Panc1 (cell line): Measurements from ENCODE around the gene ARFGAP1. TPM values are rescaled to one million over a fixed set of nuclear protein-coding genes. Genes with fewer than 3 reads are reported as not detected.
"Not testable (repeated sequence)": the region's sequence is repeated elsewhere in the genome, so short reads cannot be mapped to it uniquely, and the experiment has no call there.

Experiments
- ATAC-seq: fragments of 200-7000 bp; cut with Tn5 transposase; 2 replicates; pipeline ENCODE4 v1.9.1; 2020; ENCODE audit warnings: mild to moderate bottlenecking, moderate library complexity
- BruUV-seq: library from RNA; stranded (reverse); fragments of 400-500 nt; replicated peaks from 2 replicates; lab custom pipeline; 2021; lab: Mats Ljungman, UMichigan
- CTCF ChIA-PET: fragments of 300-600 bp; sonication (Branson Sonifier 250); formaldehyde crosslinking; loops from one replicate; lab custom pipeline; 2022; ENCODE audit warnings: antibody characterized with exemption; lab: Charles Lee
- POLR2A ChIA-PET: fragments of 300-600 bp; sonication (Branson Sonifier 250); formaldehyde crosslinking; loops from one replicate; lab custom pipeline; 2022; ENCODE audit warnings: antibody characterized with exemption; lab: Charles Lee
- DNase-seq: peaks from one replicate; pipeline ENCODE4 v3.0.0-alpha.2; 2010; ENCODE audit warnings: low read depth, low spot score
- H3K27ac ChIP-seq: 2 replicates; pipeline ENCODE4 v1.5.1; 2011; ENCODE audit warnings: mild to moderate bottlenecking, low read length, inconsistent platforms
- H3K27me3 ChIP-seq: fragments of 200-500 bp; sonication (Bioruptor generic); 2 replicates; pipeline ENCODE4 v1.6.0; 2014; ENCODE audit warnings: low read length, inconsistent platforms; ENCODE audit not compliant: control insufficient read depth, insufficient read depth
- H3K36me3 ChIP-seq: fragments of 200-500 bp; sonication (Bioruptor generic); 2 replicates; pipeline ENCODE4 v1.5.1; 2014; ENCODE audit warnings: inconsistent platforms, mild to moderate bottlenecking, low read length, moderate library complexity; ENCODE audit not compliant: control insufficient read depth, insufficient read depth
- H3K4me1 ChIP-seq: 2 replicates; pipeline ENCODE4 v1.5.1; 2011; ENCODE audit warnings: inconsistent platforms, mild to moderate bottlenecking, low read length, moderate library complexity; ENCODE audit not compliant: control insufficient read depth, insufficient read depth
- H3K4me3 ChIP-seq, 2 experiments: 2 replicates each; pipeline ENCODE4 v1.5.1; 2011 to 2012; ENCODE audit warnings: low read depth in 2 of 2, low read length in 2 of 2, mild to moderate bottlenecking in 2 of 2, inconsistent platforms in 1 of 2, moderate library complexity in 1 of 2
- H3K9me3 ChIP-seq: fragments of 200-500 bp; sonication (Bioruptor generic); 2 replicates; pipeline ENCODE4 v1.5.1; 2014; ENCODE audit warnings: low read depth, mild to moderate bottlenecking, inconsistent platforms, low read length, moderate library complexity; ENCODE audit not compliant: control insufficient read depth, insufficient read depth
- CTCF ChIP-seq: fragments of 450-650 bp; IDR thresholded peaks from 2 replicates; pipeline ENCODE4 v1.5.1; 2017; ENCODE audit warnings: mild to moderate bottlenecking
- POLR2AphosphoS5 ChIP-seq: IDR thresholded peaks from 2 replicates; pipeline ENCODE4 v1.6.1; 2012; ENCODE audit warnings: mild to moderate bottlenecking, low read depth, low read length, moderate library complexity
- REST ChIP-seq, 2 experiments: IDR thresholded peaks; 2 replicates each; pipeline ENCODE4 v1.6.1; 2011 to 2012; ENCODE audit warnings: low read depth in 2 of 2, control low read depth in 1 of 2, low read length in 1 of 2, mild to moderate bottlenecking in 1 of 2, moderate library complexity in 1 of 2; ENCODE audit not compliant: insufficient read depth in 1 of 2
- SIN3A ChIP-seq: IDR thresholded peaks from 2 replicates; pipeline ENCODE4 v1.6.1; 2012; ENCODE audit warnings: low read depth, mild to moderate bottlenecking, low read length, moderate library complexity, borderline replicate concordance; ENCODE audit not compliant: insufficient read depth
- TCF7L2 ChIP-seq: IDR thresholded peaks from 2 replicates; pipeline ENCODE4 v1.6.1; 2011; ENCODE audit warnings: mild to moderate bottlenecking, low read depth, low read length, inconsistent platforms
- in situ Hi-C: cut with HindIII; loops from 2 replicates; pipeline ENCODE4 v1.10.0; 2016; ENCODE audit warnings: low sequenced_read_pairs, low pct_unique_long_range_greater_than_20kb
- intact Hi-C: fragments of 100-400 bp; cut with micrococcal nuclease; formaldehyde crosslinking; loops from one replicate; pipeline ENCODE4 v1.10.0; 2022; ENCODE audit not compliant: unreplicated experiment
- total RNA-seq: library from RNA; stranded (reverse); gene quantifications from one replicate; pipeline ENCODE4 v1.2.1, GENCODE V29; 2021; ENCODE audit not compliant: unreplicated experiment

Gene ARFGAP1
- total RNA-seq, 1 experiment from 2014 or later, result 110 TPM

DNA sequence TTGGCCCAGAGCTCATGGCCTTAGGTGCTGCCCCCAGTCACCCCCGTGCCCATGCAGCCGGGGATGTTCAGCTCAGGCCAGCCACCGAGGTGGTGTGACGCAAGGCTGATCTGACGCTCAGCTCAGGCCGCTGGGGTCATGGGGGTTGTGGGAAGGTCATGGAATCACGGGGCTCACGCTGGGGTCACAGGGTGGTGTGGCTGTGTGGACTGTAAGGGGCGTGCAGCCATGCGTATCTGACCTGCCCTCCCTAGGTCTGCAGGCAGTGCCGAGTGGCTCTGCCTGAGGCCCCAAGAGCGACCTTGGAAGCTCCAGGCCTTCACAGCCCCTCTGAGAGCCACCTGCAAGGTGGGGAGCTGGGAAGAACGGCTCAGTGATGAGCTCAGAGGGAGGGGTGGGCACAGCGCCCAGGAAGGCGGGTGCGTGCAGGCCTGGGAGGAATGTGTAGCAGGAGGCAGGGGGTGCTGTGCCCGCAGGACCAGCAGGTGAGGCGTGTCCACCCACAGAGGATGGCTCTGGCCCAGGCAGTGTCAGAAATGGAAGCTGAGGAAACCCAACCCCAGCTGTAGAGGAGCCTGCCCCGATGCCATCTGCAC lies 60.7 kb downstream of the ARFGAP1 start:
- intact Hi-C loops, result no loop called here
- H3K4me3 ChIP-seq, result no peak overlapping the region
- no peak for ATAC-seq
- no peak overlapping the region for H3K27ac ChIP-seq
- ChIA-PET CTCF (no interaction called here), POLR2A (no interaction called here)
- in situ Hi-C loops, result no loop called here
- no peak for DNase-seq
- no peak for TF ChIP-seq TCF7L2
- no peak for TF ChIP-seq POLR2AphosphoS5
- TF ChIP-seq REST (IDR thresholded peaks at IDR 0.05; ENCODE audit: insufficient read depth in 1 of 2, low read depth in 2 of 2, low read length in 1 of 2), result no peak
- no peak for TF ChIP-seq SIN3A
- TF ChIP-seq CTCF, result no peak
- no TSS peak for BruUV-seq
- H3K36me3 ChIP-seq, result no peaks in the 10 kb centered on the region
- no peaks in the 10 kb centered on the region for H3K27me3 ChIP-seq
- no peaks in the 10 kb centered on the region for H3K4me1 ChIP-seq
- no peaks in the 10 kb centered on the region for H3K9me3 ChIP-seq

- Histone ChIP-seq H3K9me3 (no peaks in the 10 kb centered on the region), H3K27me3 (no peaks in the 10 kb centered on the region), H3K4me1 (no peaks in the 10 kb centered on the region), H3K27ac (no peak overlapping the region), H3K36me3 (no peaks in the 10 kb centered on the region), H3K4me3 (no peak overlapping the region)
- no peak for TF ChIP-seq CTCF
- TF ChIP-seq REST (IDR thresholded peaks at IDR 0.05; ENCODE audit: insufficient read depth in 1 of 2, low read depth in 2 of 2, low read length in 1 of 2), result no peak
- no peak for TF ChIP-seq TCF7L2
- no peak for TF ChIP-seq POLR2AphosphoS5
- no peak for TF ChIP-seq SIN3A
- no peak for DNase-seq
- no TSS peak for BruUV-seq
- ChIA-PET CTCF (no interaction called here), POLR2A (interaction anchor here (0.6 kb wide), 1 partner anchor 49 kb away, joined by 3 read pairs; no protein-coding TSS in a partner anchor)
- intact Hi-C loops, result no loop called here
- in situ Hi-C loops, result no loop called here
- no peak for ATAC-seq
These were observed 61.7 kb downstream of the ARFGAP1 start for GRCh38 chr20:63334356-63334755.

DNA sequence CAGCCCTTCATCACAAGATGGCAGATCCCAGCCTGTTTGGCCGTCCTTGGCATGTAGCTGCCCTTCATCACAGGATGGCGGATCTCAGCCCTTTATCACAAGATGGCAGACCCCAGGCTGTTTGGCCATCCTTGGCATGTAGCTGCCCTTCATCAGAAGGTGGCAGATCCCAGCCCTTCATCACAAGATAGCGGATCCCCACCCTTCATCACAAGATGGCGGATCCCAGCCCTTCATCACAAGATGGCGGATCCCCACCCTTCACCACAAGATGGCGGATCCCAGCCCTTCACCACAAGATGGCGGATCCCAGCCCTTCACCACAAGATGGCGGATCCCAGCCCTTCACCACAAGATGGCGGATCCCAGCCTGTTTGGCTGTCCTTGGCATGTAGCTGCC lies 62.4 kb downstream of the ARFGAP1 start:
- H3K4me3 ChIP-seq, H3K4me1 ChIP-seq, H3K27ac ChIP-seq, H3K9me3 ChIP-seq, intact Hi-C loops, H3K36me3 ChIP-seq, in situ Hi-C loops, POLR2A ChIA-PET, BruUV-seq, H3K27me3 ChIP-seq, ATAC-seq, DNase-seq: not testable (repeated sequence)
- CTCF ChIA-PET, result interaction anchor here (0.5 to 0.7 kb wide), 2 partner anchors 149 to 230 kb away, joined by 3 to 9 read pairs; no protein-coding TSS in a partner anchor
